PC-9 (cell line): ENCODE measurements around the gene RBM5.

ENCODE experiments used
- CTCF ChIP-seq: fragments of 200-600 bp; sonication (generic); conservative IDR thresholded peaks from 2 replicates; pipeline ENCODE4 v1.6.1; 2017; ENCODE audit warnings: mixed run types, antibody characterized with exemption, mild to moderate bottlenecking, moderate library complexity
- EZH2 ChIP-seq: fragments of 200-600 bp; sonication (generic); IDR thresholded peaks from 2 replicates; pipeline ENCODE4 v1.8.0; 2017; ENCODE audit warnings: antibody characterized with exemption, low read depth

- no peak for TF ChIP-seq CTCF
- no peak for TF ChIP-seq EZH2
Measured at GRCh38 chr3:50164481-50164880, 75.8 kb downstream of the RBM5 start.
